GM12873 (cell line): Measurements from ENCODE around the gene ATP8B4.

ENCODE experiments used
- TF ChIP-seq, protein P1 (sequence below): IDR thresholded peaks from 2 replicates; pipeline ENCODE4 v1.5.1; 2012; ENCODE audit warnings: low read depth, mild to moderate bottlenecking, moderate library complexity, low read length, control low read depth; ENCODE audit not compliant: insufficient read depth; ENCODE audit errors: missing control alignments

The ATP8B4 gene

DNA sequence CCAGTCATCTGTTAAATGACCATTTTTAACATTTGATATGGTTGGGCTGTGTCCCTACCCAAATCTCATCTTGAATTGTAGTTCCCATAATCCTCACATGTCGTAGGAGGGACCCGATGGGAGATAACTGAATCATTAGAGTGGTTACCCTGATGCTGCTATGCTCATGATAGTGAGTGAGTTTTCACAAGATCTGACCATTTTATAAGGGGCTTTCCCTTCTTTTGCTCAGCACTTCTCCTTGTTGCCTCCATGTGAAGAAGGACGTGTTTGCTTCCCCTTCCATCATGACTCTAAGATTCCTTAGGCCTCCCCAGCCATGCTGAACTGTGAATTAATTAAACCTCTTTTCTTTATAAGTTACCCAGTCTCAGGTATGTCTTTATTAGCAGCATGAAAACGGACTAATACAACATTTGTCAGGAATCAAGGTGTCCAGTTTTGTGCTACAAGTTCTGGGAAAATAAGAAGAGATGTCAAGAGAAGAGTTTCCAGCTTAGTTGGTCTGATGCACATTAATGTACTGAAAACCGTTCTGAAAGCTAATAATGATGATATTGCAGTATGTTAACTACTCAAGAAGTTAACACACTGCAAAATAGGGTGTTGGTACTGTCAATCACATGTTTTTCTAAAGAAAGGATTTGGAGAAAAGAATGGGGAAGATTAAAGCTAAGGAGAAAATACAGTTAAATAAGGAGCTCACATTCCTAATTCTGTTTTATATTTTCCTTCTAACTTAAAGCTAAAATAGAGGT, 67.9 kb downstream of the ATP8B4 start:
- TF ChIP-seq, protein P1, sequence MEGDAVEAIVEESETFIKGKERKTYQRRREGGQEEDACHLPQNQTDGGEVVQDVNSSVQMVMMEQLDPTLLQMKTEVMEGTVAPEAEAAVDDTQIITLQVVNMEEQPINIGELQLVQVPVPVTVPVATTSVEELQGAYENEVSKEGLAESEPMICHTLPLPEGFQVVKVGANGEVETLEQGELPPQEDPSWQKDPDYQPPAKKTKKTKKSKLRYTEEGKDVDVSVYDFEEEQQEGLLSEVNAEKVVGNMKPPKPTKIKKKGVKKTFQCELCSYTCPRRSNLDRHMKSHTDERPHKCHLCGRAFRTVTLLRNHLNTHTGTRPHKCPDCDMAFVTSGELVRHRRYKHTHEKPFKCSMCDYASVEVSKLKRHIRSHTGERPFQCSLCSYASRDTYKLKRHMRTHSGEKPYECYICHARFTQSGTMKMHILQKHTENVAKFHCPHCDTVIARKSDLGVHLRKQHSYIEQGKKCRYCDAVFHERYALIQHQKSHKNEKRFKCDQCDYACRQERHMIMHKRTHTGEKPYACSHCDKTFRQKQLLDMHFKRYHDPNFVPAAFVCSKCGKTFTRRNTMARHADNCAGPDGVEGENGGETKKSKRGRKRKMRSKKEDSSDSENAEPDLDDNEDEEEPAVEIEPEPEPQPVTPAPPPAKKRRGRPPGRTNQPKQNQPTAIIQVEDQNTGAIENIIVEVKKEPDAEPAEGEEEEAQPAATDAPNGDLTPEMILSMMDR, result no peak

DNA sequence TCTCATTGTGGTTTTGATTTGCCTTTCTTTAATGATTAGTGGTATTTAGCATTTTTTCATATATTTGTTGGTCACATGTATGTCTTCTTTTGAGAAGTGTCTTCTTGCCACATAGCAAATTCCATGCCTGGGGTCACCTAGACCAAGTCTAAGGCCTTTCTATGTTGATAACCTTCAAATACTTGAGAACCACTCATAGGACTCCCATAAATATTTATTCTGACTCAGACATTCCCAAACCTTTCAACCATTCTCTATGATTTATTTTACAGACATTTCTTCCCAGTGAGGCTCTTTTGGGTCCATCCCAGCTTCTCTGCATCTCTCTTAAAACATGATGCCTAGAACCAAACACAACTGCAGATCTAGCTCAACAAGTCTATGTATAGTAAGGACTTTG, 69.2 kb downstream of the ATP8B4 start:
- TF ChIP-seq, protein P1, result no peak

DNA sequence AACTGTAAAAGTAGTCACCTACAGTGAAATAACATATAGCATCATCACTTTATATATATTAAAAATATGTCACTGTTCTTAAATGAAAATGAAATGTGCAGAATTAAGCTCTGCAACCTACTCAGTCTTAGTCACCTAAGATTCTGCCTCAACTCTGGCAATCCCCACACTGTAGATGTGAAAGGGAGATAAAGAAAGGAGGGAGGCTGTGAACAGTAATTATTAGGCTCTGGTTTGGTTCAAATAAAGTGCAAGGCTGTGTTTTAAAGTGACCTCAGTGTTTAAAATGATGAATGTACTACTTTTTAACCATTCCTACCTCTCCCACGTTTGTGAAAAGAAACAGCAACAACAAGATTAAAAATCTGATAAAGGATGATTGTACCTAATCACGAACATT, 72.2 kb downstream of the ATP8B4 start:
- TF ChIP-seq, protein P1, result no peak

DNA sequence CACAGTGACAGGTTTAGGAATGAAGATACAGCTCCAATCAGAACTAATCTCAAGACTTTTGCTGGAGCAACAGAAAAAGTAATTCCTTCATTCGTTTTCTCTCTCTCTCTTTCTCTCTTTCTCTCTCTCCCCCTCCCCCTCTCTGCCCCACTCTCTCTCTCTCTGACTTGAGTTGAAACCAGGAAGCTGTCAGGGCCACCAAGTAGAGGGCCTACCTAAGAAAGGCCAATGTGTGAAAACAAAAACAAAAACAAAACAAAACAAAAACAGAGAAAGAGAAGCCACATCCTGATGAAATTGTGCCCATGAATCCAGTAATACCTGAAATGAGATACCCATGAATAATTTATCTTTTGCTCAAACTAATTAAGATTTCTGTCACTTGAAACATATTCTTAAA, 72.9 kb downstream of the ATP8B4 start:
- TF ChIP-seq, protein P1, result no peak

DNA sequence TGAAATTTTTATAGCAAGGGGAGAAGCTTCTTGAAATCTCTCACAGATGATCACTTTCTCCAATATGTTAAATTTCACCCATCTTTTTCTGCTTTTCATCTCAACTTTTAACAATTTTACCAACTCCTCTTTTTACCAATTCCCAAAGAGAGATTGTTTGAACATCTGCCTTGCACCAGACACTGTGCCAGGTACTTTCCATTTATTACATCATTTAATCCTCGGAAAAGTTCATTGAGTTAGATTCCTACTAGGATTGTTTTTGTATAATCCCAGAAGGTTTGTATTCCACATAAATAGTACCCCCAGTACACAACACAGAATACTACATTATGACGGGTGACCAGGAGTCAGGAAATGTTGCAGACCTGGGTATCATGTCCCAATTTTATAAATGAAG, 74.1 kb downstream of the ATP8B4 start:
- TF ChIP-seq, protein P1, result no peak

DNA sequence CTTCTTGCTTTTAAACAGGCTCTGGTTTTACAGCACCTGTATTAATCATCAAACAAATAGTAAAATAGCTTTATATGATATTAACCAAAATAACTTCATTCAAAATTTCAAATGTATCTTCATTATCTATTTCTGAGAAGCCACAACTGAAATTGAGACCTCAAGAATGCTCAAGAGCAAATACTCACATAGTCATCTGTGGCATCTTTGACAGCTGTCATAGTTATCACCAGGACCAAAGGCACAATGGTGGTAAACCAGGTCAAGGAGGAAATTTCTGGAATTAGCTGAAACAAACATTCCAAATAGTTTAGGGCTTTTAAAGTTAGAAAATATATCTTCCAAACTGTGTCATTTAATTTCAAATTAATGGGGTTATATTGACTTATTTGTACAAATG, 74.6 kb downstream of the ATP8B4 start:
- TF ChIP-seq, protein P1, result no peak

DNA sequence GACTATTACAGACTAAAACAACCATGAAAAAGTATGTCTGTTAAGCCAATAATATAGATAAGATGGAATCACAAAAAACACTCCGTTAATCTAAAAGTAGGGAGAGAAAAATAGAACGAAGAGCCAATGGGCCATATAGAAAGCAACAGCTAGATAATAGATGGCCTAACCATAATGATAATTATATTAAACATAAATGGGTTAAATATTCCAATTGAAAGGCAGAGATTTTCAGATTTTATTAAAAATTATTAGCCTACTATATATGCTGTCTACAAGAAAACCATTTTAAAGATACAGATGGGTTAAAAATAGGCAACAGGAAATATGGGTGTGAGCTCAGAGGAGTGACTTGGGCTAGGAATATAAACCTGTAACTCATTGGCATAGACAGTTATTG, 76.3 kb downstream of the ATP8B4 start:
- TF ChIP-seq, protein P1, result no peak
